AG09319 (cell line): ENCODE data around the gene VPS39.

Experiments used
- DNase-seq: peaks from one replicate; pipeline ENCODE4 v3.0.0-alpha.2; 2010; ENCODE audit warnings: low read depth; ENCODE audit errors: extremely low read depth
- TF ChIP-seq, protein P1 (sequence below): IDR thresholded peaks from 2 replicates; pipeline ENCODE4 v1.5.1; 2011; ENCODE audit warnings: low read depth, mild to moderate bottlenecking, inconsistent platforms, low read length, moderate library complexity

VPS39 gene

DNA sequence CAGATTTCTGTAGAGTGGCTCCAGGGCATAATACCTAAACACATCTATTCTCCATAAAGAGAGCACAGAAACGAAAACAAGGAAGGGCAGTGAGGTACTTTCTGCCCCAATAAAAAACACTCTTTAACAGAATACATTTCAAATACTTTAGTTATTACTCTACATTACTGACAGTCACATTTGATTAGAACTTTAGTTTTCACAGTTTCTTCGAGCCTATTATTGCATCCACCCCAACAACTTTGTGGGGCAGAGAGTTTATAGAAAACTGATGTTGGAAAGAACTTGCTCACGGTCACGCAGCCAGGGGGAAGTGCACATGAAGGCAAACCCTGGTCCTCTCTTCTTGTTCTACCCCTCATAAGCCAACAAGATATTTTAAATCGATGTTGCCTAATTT lies 9.0 kb downstream of the VPS39 start:
- DNase-seq: no peak
- TF ChIP-seq, protein P1, sequence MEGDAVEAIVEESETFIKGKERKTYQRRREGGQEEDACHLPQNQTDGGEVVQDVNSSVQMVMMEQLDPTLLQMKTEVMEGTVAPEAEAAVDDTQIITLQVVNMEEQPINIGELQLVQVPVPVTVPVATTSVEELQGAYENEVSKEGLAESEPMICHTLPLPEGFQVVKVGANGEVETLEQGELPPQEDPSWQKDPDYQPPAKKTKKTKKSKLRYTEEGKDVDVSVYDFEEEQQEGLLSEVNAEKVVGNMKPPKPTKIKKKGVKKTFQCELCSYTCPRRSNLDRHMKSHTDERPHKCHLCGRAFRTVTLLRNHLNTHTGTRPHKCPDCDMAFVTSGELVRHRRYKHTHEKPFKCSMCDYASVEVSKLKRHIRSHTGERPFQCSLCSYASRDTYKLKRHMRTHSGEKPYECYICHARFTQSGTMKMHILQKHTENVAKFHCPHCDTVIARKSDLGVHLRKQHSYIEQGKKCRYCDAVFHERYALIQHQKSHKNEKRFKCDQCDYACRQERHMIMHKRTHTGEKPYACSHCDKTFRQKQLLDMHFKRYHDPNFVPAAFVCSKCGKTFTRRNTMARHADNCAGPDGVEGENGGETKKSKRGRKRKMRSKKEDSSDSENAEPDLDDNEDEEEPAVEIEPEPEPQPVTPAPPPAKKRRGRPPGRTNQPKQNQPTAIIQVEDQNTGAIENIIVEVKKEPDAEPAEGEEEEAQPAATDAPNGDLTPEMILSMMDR: no peak

DNA sequence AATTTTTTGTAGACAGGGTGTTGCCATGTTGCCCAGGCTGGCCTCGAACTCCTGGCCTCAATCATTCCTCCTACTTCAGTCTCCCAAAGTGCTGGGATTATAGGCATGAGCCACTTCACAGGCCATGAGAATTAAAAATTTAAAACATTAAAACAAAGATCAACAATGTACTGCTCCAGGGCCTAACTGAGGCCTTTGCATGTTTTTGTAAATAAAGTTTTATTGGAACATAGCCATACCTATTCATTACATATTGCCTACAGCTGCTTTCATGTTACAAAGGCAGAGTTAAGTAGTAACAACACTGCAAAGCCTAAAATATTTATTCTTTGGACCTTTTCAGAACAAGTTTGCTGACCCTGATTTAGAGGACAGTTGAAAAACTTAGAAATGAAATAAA lies 9.6 kb downstream of the VPS39 start:
- TF ChIP-seq, protein P1: no peak
- no peak for DNase-seq

DNA sequence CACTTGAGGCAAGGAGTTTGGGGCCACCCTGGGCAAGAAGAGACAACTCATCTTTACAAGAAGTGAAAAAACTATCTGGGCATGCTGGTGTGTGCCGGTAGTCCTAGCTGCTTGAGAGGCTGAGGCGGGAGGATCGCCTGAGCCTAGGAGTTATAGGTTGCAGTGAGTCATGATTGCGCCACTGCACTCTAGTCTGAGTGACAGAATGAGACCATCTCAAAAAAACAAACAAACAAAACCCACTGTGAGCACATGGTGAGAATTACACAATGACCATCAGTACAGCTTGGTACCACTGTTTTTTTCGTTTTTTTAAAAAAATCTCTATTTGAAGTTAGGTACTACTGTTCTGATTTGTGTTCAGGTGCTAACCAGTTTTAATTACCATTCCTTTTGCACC lies 13.6 kb downstream of the VPS39 start:
- TF ChIP-seq, protein P1: no peak

DNA sequence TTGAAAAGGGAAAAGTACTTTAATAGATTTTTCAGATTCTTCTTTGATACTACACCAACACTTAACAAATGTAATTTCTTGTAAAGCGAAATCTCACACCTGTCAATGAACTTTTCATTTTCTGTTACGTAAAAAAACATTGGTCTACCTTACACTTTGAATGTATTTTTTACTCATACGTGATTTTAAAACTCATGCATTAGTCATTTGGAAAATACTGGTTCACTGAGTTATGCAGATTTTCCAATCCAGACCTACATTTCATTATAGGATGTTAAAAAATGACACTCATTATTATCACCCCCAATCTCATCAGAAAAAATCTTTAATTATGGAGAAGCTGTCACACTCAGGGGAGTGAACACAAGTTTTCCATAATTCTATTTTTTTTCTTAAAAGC lies 14.7 kb downstream of the VPS39 start:
- no peak for DNase-seq
- TF ChIP-seq, protein P1: no peak

More for the DNA sequence above, 13.6 kb downstream of the VPS39 start:
- no peak for DNase-seq

DNA sequence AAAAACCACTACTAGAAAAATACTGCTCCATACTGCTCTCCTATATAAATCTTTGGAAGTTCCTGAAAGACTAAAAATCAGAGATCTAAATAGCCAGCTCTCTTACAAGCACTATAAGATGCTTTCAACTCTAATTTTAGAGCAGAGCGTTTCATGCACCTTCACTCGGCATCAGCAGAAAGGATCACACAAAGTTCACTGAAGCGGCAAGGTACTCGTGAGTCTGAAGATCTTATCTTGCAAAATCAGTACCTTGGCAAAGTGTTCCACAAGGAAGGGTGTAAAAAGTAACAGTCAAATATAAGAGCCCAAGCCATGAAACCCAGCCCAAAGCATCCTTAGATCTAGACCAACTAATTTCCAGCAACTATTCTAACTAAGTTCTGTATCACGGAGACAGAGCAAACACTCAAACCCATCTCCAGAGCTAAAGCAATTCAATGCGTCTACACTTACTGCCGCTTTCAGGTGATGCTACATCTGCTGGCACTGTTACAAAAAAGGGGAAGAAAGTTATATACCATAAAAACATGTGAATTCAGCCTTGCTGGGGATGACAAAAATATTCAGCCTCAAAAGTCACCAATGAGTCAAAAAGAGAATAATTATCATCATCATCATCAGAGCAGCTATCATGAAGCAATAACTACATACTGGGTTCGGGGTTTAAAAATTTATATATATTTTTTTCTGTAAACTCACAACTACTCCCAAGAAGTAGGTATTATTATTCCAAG lies 16.3 kb downstream of the VPS39 start:
- TF ChIP-seq, protein P1: no peak
- DNase-seq: no peak

DNA sequence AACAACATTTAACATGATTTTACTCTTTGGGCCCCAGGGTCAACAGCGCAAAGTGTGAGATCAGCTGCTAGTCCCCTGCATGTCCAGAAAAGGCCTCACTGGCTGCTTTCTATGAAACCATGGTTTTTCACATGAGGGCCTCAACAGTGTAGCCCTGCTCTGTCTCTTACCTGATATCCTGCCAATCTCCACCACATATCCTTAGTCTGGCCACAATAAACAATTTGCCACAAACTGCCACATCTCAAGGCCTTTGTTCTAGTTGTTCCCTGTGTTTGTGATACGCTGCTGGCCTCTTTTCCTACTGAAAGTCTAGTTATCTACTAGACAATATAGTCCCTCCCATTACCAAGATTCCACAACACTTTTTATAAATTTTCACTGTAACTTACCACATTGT lies 17.7 kb downstream of the VPS39 start:
- TF ChIP-seq, protein P1: no peak
- no peak for DNase-seq

DNA sequence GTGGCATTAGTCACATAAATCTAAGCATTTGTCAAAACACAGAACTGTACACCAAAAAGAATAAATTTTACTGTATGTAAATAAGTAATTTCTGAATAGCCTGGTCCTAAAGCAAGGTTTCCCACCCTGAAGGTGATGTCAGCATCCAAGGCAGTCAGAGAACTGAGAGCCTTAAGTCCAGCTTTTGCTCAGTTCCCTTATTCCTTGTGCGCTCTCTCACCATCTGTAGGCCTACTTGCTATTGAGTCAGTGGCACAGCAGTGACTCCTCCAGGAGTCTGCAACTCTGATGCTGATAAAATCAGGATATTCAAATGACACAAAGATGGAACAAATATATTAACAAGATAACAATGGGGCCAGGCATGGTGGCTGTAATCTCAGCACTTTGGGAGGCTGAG lies 22.3 kb downstream of the VPS39 start:
- DNase-seq: no peak
- TF ChIP-seq, protein P1: no peak
